NCI-H345 (cell line): Measurements from ENCODE around the gene PLEKHA3.

ENCODE experiments used
- DNase-seq: peaks from one replicate; lab custom pipeline; 2025; lab: John Stamatoyannopoulos, UW

The PLEKHA3 gene

DNA sequence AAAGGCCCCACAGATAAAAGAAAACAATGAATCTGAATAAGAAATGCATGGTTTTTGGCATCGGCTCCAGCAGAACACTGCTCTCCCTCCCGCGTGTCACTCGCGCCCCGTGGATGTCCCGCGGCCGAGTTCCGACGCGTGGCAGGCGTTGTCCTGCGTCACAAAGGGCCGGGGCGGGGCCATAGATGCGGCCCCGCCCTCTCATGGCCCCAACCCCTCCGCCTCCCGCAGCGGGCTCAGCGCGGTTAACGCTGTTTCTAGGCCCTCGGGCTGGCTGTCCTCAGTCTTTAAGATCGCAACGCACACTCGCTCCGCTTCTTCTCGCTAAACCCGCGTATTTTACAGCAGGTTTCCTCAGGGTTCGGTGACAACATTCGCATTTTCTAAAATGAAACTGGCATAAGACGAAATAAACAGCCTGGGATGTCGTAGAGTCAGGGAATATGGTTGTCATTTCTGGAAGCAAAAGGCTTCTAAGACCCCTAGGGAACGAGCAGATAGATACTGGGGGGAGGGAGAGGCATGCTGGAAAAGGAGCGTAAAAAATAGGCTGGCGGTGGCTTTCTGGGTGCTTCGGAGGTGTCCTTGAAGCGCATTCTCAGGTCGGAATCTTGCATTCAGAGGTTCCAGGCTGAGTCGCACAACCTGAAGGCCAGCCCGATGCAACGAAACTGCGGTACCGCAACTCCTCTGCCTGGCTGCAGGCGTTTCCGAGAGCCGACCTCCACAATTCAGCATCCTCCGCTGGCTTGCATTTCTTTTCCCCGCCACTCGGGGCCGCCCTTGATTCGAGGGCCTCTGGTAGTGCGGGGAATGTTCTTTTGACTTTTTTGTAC, 1.6 kb upstream of the PLEKHA3 start, which contains the start of gene FKBP7:
Gene FKBP7, minus strand, starts transcription at position 162 of the 836 bp plus-strand sequence. Its CDS starts 101 bp downstream, at position 61.
- peak; percentile 88 for DNase-seq

- no peak for DNase-seq
These were observed 1.0 kb upstream of the PLEKHA3 start for GRCh38 chr2:178479275-178479616.

- DNase-seq, result no peak
These were observed 465 bp upstream of the PLEKHA3 start for GRCh38 chr2:178479758-178480226.

GRCh38 chr2:178482437-178482836, 2.2 kb downstream of the PLEKHA3 start:
- peak; percentile 38 for DNase-seq

DNA sequence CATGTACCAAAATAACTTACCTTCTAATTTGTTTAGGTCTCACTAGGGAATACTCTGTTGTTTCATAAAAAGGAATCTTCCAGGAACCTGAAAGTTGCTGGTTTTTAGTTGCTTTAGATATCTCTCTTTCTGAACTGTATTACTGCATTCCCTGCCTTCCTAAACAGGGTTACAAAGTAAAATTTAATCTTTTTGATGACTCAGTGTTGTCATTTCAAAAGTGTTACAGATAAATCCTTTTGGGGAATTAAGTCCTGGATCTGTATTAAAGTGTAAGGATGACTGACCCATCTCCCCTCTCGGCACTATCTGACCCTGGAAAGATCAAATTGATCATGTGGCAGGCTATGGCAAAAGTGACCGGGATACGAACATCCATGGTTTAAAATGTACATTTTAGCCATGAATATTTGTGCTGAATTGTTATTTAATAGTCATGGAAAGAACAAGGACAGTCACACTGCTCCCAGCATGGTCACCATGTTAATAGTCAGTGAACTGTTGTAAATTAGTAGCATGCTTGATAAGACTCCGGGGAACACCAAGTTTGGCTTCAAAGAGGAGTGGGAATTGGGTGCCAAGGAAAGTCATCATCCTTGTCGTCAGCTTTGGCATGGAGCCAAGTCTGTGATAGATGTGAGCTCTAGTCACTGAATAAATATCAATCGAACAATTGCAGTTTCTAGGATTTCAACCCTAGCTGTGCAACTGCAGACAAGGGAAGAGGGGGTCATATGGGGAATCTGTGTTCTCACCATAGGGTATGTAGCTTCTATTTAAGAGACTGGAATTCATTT, 4.2 kb downstream of the PLEKHA3 start:
- peak; percentile 92 for DNase-seq

DNA sequence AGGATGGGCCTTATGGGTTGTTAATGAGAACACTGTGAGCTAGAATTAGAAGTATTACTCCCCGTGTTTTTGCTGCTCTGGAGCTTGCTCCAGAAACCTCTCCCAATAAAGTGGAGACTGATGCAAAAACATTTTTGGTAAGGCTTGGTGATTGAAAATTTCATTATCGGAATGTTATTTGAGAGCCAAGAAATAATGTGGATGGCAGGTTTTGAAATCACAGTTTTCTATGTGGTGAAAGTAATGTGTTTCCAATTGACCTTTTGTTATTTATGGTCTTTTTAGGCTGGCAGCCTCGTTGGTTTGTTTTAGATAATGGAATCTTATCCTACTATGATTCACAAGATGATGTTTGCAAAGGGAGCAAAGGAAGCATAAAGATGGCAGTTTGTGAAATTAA, 5.1 kb downstream of the PLEKHA3 start:
- no peak for DNase-seq

DNA sequence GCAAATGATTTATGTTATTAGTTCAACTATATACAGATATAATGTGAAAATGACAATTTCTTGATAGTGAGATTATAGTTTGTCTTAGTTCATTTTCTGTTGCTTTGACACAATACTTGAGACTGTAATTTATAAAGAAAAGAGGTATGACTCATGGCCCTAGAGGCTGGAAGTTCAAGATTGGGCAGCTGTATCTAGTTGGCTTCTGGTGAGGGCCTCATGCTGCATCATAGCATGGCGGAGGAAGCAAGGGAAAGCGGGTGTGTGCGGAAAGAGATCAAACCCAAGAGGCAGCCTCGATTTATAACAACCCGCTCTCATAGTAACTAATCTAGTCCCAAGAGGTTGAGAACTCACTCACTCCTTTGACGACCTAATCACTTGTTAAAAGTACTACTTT, 11.4 kb downstream of the PLEKHA3 start:
- no peak for DNase-seq

DNA sequence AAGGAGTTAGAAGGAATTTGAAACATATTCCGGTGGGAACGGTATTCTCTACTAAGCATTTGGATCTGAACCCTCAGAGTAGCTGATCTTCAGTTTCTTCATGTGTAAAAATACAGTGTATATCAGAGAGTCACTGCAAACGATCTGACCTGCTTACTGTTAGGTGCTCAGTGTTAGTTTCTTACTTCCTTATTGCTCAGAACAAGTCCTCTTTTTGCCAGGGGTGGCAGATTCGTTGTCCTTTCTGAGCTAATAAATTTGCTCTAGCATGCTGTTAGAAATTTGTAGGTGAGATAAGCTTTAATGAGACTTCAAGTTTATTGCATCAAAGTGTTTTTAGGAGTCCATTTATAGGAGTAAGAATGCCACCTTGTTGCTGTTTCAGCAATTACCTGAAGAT, 15.8 kb downstream of the PLEKHA3 start:
- DNase-seq, result no peak

GRCh38 chr2:178498137-178498536, 17.9 kb downstream of the PLEKHA3 start:
- no peak for DNase-seq

GRCh38 chr2:178499640-178500039, 19.4 kb downstream of the PLEKHA3 start:
- DNase-seq, result no peak

DNA sequence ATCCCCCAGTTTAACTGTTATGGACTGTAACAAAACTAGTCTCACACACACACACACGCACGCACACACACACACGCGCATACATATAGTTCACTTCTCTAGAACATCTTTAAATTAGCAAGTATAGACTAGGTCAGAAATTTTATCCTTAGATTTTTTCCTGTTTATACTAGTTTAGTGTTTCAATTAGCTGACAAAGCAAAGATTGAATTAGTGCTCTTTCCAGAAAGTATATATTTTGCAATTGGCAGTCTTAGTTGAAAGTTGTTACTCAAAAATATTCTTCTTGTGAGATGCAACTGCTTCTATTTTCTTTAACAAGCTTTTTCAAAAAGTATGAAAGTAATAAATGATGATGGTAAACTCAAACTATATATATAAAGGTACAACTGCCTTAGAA, 22.5 kb downstream of the PLEKHA3 start:
- no peak for DNase-seq

- no peak for DNase-seq
These were observed 25.8 kb downstream of the PLEKHA3 start for GRCh38 chr2:178506101-178506500.

DNA sequence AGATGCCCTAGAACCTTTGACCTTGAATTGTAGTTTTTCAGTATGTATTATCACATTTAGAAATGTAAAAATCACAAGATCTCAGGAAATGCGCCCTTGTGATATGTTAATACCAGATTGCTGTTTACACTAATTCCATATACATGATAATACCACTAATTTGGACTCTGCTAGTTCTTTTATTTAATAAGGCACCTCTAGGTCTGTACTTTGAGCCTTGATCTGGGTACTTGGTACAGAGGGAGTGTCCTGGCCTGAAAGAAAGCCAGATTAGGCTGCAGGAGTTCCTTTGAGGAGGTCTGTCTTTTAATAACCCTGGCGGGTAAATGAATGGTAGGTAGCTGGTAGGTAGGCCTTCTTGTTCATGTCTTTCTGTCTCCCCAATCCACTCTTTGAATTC, 26.3 kb downstream of the PLEKHA3 start:
- no peak for DNase-seq

- DNase-seq, result no peak
These were observed 26.7 kb downstream of the PLEKHA3 start for GRCh38 chr2:178506949-178507348.

GRCh38 chr2:178508646-178509045, 28.4 kb downstream of the PLEKHA3 start:
- DNase-seq, result no peak

- DNase-seq, result no peak
These were observed 30.1 kb downstream of the PLEKHA3 start for GRCh38 chr2:178510384-178510783.

GRCh38 chr2:178512484-178512883, 32.2 kb downstream of the PLEKHA3 start:
- DNase-seq, result no peak

GRCh38 chr2:178513876-178514275, 33.6 kb downstream of the PLEKHA3 start:
- DNase-seq, result no peak

DNA sequence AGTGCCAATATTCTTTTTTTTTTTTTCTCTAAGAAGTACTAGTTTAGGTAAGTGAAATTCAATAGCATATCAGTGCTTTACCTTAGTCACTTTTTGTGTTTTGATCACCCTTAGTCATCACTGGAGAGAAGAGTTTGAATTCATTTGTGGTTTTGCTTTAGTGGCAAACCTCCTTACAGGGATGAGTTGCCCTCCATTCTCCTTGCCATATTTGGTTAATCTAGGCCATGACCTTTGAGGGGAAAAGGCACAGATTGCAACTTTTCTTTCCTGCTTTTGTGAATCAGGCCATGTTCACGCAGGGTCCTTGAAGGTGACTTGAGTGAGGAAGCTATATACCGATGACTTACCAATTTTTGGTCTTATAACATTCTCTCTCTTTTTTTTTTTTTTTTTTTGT, 34.4 kb downstream of the PLEKHA3 start:
- DNase-seq, result no peak

GRCh38 chr2:178517496-178517895, 37.2 kb downstream of the PLEKHA3 start:
- no peak for DNase-seq

GRCh38 chr2:178521304-178522150, 41.3 kb downstream of the PLEKHA3 start:
- DNase-seq, result no peak

DNA sequence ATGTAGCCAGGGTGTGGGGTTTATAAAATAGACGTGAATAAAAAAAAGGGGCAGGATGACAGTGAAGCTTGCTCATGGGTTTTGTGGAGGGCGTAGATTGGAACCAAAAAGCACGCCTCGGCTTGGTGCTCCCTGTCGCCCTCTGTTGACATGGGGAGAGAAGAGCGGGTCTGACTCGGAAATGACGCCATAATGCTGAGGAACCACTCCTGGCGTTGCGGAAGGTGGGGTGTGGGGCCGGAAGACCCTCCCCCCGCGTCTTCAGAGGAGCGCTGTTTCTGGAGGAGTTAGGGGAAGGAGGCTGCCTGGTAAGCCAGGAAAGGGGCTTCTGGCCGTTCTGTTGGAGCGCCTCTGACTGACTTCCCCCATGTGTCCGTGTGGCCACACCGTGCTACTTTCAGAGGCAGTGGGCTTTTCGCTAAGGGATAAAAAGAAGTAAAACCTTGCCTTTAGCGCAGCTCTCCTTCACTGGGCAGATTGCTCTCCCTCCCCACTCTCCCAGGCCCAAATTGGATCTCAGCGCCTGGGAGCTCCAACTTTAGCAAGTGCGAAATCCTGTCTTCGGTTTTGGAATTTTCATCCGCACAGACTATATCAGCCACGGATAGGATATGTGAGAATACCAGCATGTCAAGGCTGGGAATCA, 42.8 kb downstream of the PLEKHA3 start:
- peak; percentile 55 for DNase-seq
